Right atrium auricular region (tissue), 2 donors: ENCODE results near the gene HOXC13. TPM values are rescaled to one million over a fixed set of nuclear protein-coding genes. Genes with fewer than 3 reads are reported as not detected.
A peak's percentile ranks its signal among the peaks of the same experiment; 100 is the strongest.

Source experiments
- DNase-seq: peaks from one replicate; pipeline ENCODE4 v3.0.0-alpha.2; 2019; ENCODE audit warnings: low spot score
- H3K27ac ChIP-seq, 2 donors: fragments of 200-600 bp; sonication (generic); 1 replicate in 1 of 2; 2 replicates in 1 of 2; pipeline ENCODE4 v1.5.1; 2016 to 2019
- H3K27me3 ChIP-seq, 2 donors: fragments of 200-600 bp; sonication (generic); one replicate each; pipeline versions ENCODE4 v1.5.1 to v1.6.0; 2017 to 2019
- H3K36me3 ChIP-seq: fragments of 200-600 bp; sonication (generic); one replicate; pipeline ENCODE4 v1.5.1; 2016
- H3K4me1 ChIP-seq, 2 donors: fragments of 200-600 bp; sonication (generic); one replicate each; pipeline versions ENCODE4 v1.5.1 to v1.6.0; 2017 to 2019
- H3K4me3 ChIP-seq, 2 donors: fragments of 200-600 bp; sonication (generic); 1 replicate in 1 of 2; 2 replicates in 1 of 2; pipeline ENCODE4 v1.5.1; 2017 to 2019; ENCODE audit warnings: mild to moderate bottlenecking in 1 of 2, moderate library complexity in 1 of 2
- H3K9me3 ChIP-seq, 2 donors: fragments of 200-600 bp; sonication (generic); one replicate each; pipeline ENCODE4 v1.5.1; 2019
- total RNA-seq, 2 donors: library from RNA; depleted of rRNA; stranded (reverse); fragments of >200 nt; gene quantifications; one replicate each; pipeline ENCODE4 v1.1.0, GENCODE V29; 2016
- TF ChIP-seq, protein P1 (sequence below), 2 donors: fragments of 200-600 bp; sonication (generic); IDR thresholded peaks; one replicate each; pipeline ENCODE4 v1.5.1; 2019; ENCODE audit warnings: antibody characterized with exemption in 2 of 2

Gene HOXC13
- total RNA-seq, 2 donors from 2014 or later, result not detected

GRCh38 chr12:53970451-53970850 lies 31.8 kb downstream of the HOXC13 start:
- no peak for DNase-seq
- Histone ChIP-seq H3K27ac (no peak overlapping the region), H3K36me3 (no peaks in the 10 kb centered on the region), H3K27me3 (peaks cover 65 to 91% of the 10 kb centered on the region in 2 donors), H3K9me3 (no peaks in the 10 kb centered on the region), H3K4me1 (peaks cover 0 to 35% of the 10 kb centered on the region in 2 donors), H3K4me3 (no peak overlapping the region)
- TF ChIP-seq, protein P1, sequence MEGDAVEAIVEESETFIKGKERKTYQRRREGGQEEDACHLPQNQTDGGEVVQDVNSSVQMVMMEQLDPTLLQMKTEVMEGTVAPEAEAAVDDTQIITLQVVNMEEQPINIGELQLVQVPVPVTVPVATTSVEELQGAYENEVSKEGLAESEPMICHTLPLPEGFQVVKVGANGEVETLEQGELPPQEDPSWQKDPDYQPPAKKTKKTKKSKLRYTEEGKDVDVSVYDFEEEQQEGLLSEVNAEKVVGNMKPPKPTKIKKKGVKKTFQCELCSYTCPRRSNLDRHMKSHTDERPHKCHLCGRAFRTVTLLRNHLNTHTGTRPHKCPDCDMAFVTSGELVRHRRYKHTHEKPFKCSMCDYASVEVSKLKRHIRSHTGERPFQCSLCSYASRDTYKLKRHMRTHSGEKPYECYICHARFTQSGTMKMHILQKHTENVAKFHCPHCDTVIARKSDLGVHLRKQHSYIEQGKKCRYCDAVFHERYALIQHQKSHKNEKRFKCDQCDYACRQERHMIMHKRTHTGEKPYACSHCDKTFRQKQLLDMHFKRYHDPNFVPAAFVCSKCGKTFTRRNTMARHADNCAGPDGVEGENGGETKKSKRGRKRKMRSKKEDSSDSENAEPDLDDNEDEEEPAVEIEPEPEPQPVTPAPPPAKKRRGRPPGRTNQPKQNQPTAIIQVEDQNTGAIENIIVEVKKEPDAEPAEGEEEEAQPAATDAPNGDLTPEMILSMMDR (IDR thresholded peaks at IDR 0.05), result no peak

DNA sequence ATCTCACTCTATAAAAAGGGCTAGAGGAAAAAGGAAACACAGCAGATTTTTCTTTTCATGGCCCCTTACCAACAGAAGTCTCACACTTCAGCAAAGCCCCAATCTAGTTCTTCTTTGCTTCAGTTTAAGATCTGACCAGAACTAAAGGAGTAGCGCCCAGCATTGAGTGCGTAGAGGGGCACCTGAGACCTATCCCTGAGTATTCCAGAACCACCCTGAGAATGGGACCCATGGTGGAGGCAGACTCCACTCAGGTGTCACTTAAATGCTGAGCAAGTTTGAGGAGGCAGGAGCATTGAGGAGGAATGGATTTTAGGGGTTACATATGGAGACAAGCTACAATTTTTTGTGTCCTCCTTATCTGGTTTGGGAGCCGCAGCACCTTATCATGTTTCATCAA lies 32.5 kb downstream of the HOXC13 start:
- no peak for DNase-seq
- TF ChIP-seq, protein P1 (IDR thresholded peaks at IDR 0.05), result no peak
- peaks cover 65 to 91% of the 10 kb centered on the region in 2 donors for H3K27me3 ChIP-seq
- no peak overlapping the region for H3K4me3 ChIP-seq
- H3K36me3 ChIP-seq, result no peaks in the 10 kb centered on the region
- no peak overlapping the region for H3K27ac ChIP-seq
- peaks cover 0 to 36% of the 10 kb centered on the region in 2 donors for H3K4me1 ChIP-seq
- H3K9me3 ChIP-seq, result no peaks in the 10 kb centered on the region

- no peaks in the 10 kb centered on the region for H3K9me3 ChIP-seq
- peaks cover 65 to 91% of the 10 kb centered on the region in 2 donors for H3K27me3 ChIP-seq
- no peak for DNase-seq
- H3K27ac ChIP-seq, result no peak overlapping the region
- no peaks in the 10 kb centered on the region for H3K36me3 ChIP-seq
- H3K4me3 ChIP-seq, result no peak overlapping the region
- TF ChIP-seq, protein P1 (IDR thresholded peaks at IDR 0.05), result no peak
- peaks cover 0 to 31% of the 10 kb centered on the region in 2 donors for H3K4me1 ChIP-seq
Measured at GRCh38 chr12:53971686-53972085, 33.1 kb downstream of the HOXC13 start.

- Histone ChIP-seq H3K4me1 (peaks cover 0 to 29% of the 10 kb centered on the region in 2 donors), H3K27ac (no peak overlapping the region), H3K27me3 (peaks cover 63 to 91% of the 10 kb centered on the region in 2 donors), H3K9me3 (no peaks in the 10 kb centered on the region), H3K36me3 (no peaks in the 10 kb centered on the region), H3K4me3 (no peak overlapping the region)
- TF ChIP-seq, protein P1 (IDR thresholded peaks at IDR 0.05), result no peak
- no peak for DNase-seq
Measured at GRCh38 chr12:53972152-53972702, 33.6 kb downstream of the HOXC13 start.

GRCh38 chr12:53972722-53973235 lies 34.1 kb downstream of the HOXC13 start, which contains the start of gene HOXC11:
Gene HOXC11 (plus strand): TSS chr12:53973126. CDS start chr12:53973242, 116 bp downstream.
- no peaks in the 10 kb centered on the region for H3K36me3 ChIP-seq
- H3K9me3 ChIP-seq, result no peaks in the 10 kb centered on the region
- peak within 1 kb of the TSS in 1 of 2 donors; percentile 32 for H3K4me3 ChIP-seq
- H3K4me1 ChIP-seq, result peaks cover 0 to 29% of the 10 kb centered on the region in 2 donors
- peaks cover 66 to 91% of the 10 kb centered on the region in 2 donors for H3K27me3 ChIP-seq
- no peak within 1 kb of the TSS for H3K27ac ChIP-seq
- DNase-seq, result no peak
- TF ChIP-seq, protein P1 (IDR thresholded peaks at IDR 0.05), result no peak
